HepG2 (cell line): Measurements from ENCODE around the gene MYPN. TPM values are rescaled to one million over a fixed set of nuclear protein-coding genes. Genes with fewer than 3 reads are reported as not detected.

Experiments
- ATAC-seq: fragments of 200-7000 bp; cut with Tn5 transposase; 3 replicates; pipeline ENCODE4 v1.9.1; 2020; ENCODE audit warnings: mild to moderate bottlenecking, moderate library complexity
- BruUV-seq: library from RNA; stranded (reverse); fragments of 400-500 nt; replicated peaks from 2 replicates; lab custom pipeline; 2021; lab: Mats Ljungman, UMichigan
- CTCF ChIA-PET: fragments of 300-600 bp; formaldehyde crosslinking; extraction: SDS; loops from one replicate; lab custom pipeline; 2021; ENCODE audit warnings: low total read pairs, inconsistent platforms, low intra/inter-chr PET ratio; lab: Yijun Ruan, JAX
- POLR2A ChIA-PET: fragments of 350-600 bp; sonication (Branson Sonifier 250); formaldehyde crosslinking; loops from one replicate; lab custom pipeline; 2020; ENCODE audit warnings: antibody characterized with exemption, inconsistent platforms; lab: Yijun Ruan, JAX
- DNase-seq: peaks from one replicate; pipeline ENCODE4 v3.0.0-alpha.2; 2015; ENCODE audit warnings: low spot score
- FAIRE-seq: peaks from 3 replicates; lab custom pipeline; 2011; peaks lifted over from hg19 to GRCh38; lab: Jason Lieb, UNC
- H2AFZ ChIP-seq: one replicate; pipeline ENCODE4 v1.6.1; 2011; ENCODE audit warnings: low read length, inconsistent platforms
- H3K27ac ChIP-seq: fragments of 300-600 bp; 3 replicates; pipeline ENCODE4 v1.8.0; 2011; ENCODE audit warnings: mixed run types, mild to moderate bottlenecking, mixed read lengths, low read length, inconsistent platforms; ENCODE audit not compliant: insufficient read depth; ENCODE audit errors: extremely low read length
- H3K27me3 ChIP-seq, 2 experiments: fragments of 200-600 bp in 1 of 2; 2 replicates in 1 of 2; 3 replicates in 1 of 2; pipeline versions ENCODE4 v1.6.0 to v1.8.0; 2011; ENCODE audit warnings: low read length in 2 of 2, mild to moderate bottlenecking in 2 of 2, moderate library complexity in 2 of 2, inconsistent platforms in 1 of 2; ENCODE audit not compliant: insufficient read depth in 2 of 2, control insufficient read depth in 1 of 2
- H3K36me3 ChIP-seq, 2 experiments: fragments of 200-600 bp in 1 of 2; replicated peaks in 1 of 2; 2 replicates in 1 of 2; 3 replicates in 1 of 2; pipeline versions ENCODE4 v1.5.1 to v1.8.0; 2011; ENCODE audit warnings: low read length in 2 of 2, inconsistent platforms in 1 of 2; ENCODE audit not compliant: insufficient read depth in 2 of 2, control insufficient read depth in 1 of 2
- H3K4me1 ChIP-seq: 2 replicates; pipeline ENCODE4 v1.5.1; 2012; ENCODE audit warnings: low read length, inconsistent platforms; ENCODE audit not compliant: insufficient read depth
- H3K4me2 ChIP-seq: 2 replicates; pipeline ENCODE4 v1.6.0; 2011; ENCODE audit warnings: low read depth, low read length, inconsistent platforms
- H3K4me3 ChIP-seq, 3 experiments: fragments of 200-600 bp in 1 of 3; sonication (generic), shearing (Covaris generic) in 1 of 3; replicated peaks in 1 of 3; 2 replicates each; pipeline ENCODE4 v1.5.1; 2011 to 2016; ENCODE audit warnings: low read length in 3 of 3, inconsistent platforms in 2 of 3, low read depth in 2 of 3, mild to moderate bottlenecking in 2 of 3, control low read depth in 1 of 3, mixed read lengths in 1 of 3; ENCODE audit not compliant: insufficient read depth in 1 of 3
- H3K79me2 ChIP-seq: one replicate; pipeline ENCODE4 v1.6.1; 2011; ENCODE audit warnings: low read length, inconsistent platforms; ENCODE audit not compliant: insufficient read depth
- H3K9ac ChIP-seq: 2 replicates; pipeline ENCODE4 v1.6.0; 2011; ENCODE audit warnings: mild to moderate bottlenecking, low read depth, low read length, inconsistent platforms; ENCODE audit not compliant: insufficient read depth
- H3K9me3 ChIP-seq: 2 replicates; pipeline ENCODE4 v1.5.1; 2012; ENCODE audit warnings: mild to moderate bottlenecking, low read length
- H4K20me1 ChIP-seq: 2 replicates; pipeline ENCODE4 v1.6.0; 2011; ENCODE audit warnings: inconsistent platforms, mild to moderate bottlenecking, low read length, moderate library complexity; ENCODE audit not compliant: insufficient read depth
- CEBPB ChIP-seq: IDR thresholded peaks from 2 replicates; pipeline ENCODE4 v1.6.1; 2011; ENCODE audit warnings: low read depth, low read length, improper control_type of control experiment, borderline replicate concordance
- EHMT2 ChIP-seq: fragments of 200-600 bp; sonication (generic); IDR thresholded peaks from 2 replicates; pipeline ENCODE4 v1.7.0; 2017; ENCODE audit warnings: antibody characterized with exemption, low read depth, low read length, borderline replicate concordance
- KLF15 ChIP-seq: sonication (generic); formaldehyde crosslinking; IDR thresholded peaks from 2 replicates; pipeline ENCODE4 v1.8.1; 2023; ENCODE audit warnings: borderline replicate concordance, mild to moderate bottlenecking, inconsistent platforms, missing genetic modification reagents, mixed read lengths
- RFXAP ChIP-seq: sonication (generic); formaldehyde crosslinking; IDR thresholded peaks from 2 replicates; pipeline ENCODE4 v1.4.0; 2020; ENCODE audit warnings: missing genetic modification reagents, borderline replicate concordance
- SOX6 ChIP-seq, 2 experiments: fragments of 450-650 bp in 1 of 2; sonication (generic) in 1 of 2; formaldehyde crosslinking in 1 of 2; IDR thresholded peaks; 2 replicates each; pipeline versions ENCODE4 v1.4.0 to v1.6.1; 2017 to 2020; ENCODE audit warnings: antibody characterized with exemption in 1 of 2, mild to moderate bottlenecking in 1 of 2, missing genetic modification reagents in 1 of 2
- THYN1 ChIP-seq: sonication (generic); formaldehyde crosslinking; IDR thresholded peaks from 2 replicates; pipeline ENCODE4 v1.8.1; 2023; ENCODE audit warnings: low read depth, mild to moderate bottlenecking, moderate library complexity, missing genetic modification reagents, borderline replicate concordance
- U2AF2 ChIP-seq: fragments of 200-400 bp; formaldehyde crosslinking; IDR thresholded peaks from 2 replicates; pipeline ENCODE4 v1.6.1; 2017; ENCODE audit warnings: low read depth, mild to moderate bottlenecking, low read length
- ZBTB7B ChIP-seq: sonication (generic); formaldehyde crosslinking; IDR thresholded peaks from 2 replicates; pipeline ENCODE4 v1.4.0; 2020; ENCODE audit warnings: missing genetic modification reagents
- ZNF552 ChIP-seq: sonication (generic); formaldehyde crosslinking; IDR thresholded peaks from 2 replicates; pipeline ENCODE4 v1.9.0; 2022; ENCODE audit warnings: missing genetic modification reagents, mild to moderate bottlenecking, borderline replicate concordance
- ZNF556 ChIP-seq: sonication (generic); formaldehyde crosslinking; IDR thresholded peaks from 2 replicates; pipeline ENCODE4 v1.4.0; 2020; ENCODE audit warnings: mild to moderate bottlenecking, missing genetic modification reagents, borderline replicate concordance
- WGBS: methylation state at CpG from one replicate; pipeline ENCODE4 v1.1.6; 2017; ENCODE audit warnings: low lambda C conversion rate; 5-methylcytosine and 5-hydroxymethylcytosine counted together
- in situ Hi-C: cut with HindIII; loops from 2 replicates; pipeline ENCODE4 v1.10.0; 2017; ENCODE audit warnings: low pct_unique_long_range_greater_than_20kb; ENCODE audit not compliant: extremely low pct_ligation_motif_present
- intact Hi-C: fragments of 100-400 bp; cut with micrococcal nuclease; formaldehyde crosslinking; loops from one replicate; pipeline ENCODE4 v1.10.0; 2022; ENCODE audit not compliant: unreplicated experiment
- polyA plus RNA-seq, 8 experiments: library from polyadenylated mRNA; depleted of rRNA in 3 of 8; stranded (reverse) in 7 of 8; unstranded in 1 of 8; fragments of >200 nt; fragmentation: Illumina TruSeq in 4 of 8; extraction: Trizol in 4 of 8; gene quantifications; 2 replicates each; pipeline versions ENCODE4 v1.2.1 to v1.2.3, GENCODE V29; 2011 to 2016; ENCODE audit warnings: low read depth in 4 of 8, missing spikeins in 1 of 8, mixed read lengths in 1 of 8; ENCODE audit not compliant: insufficient read depth in 1 of 8
- total RNA-seq, 5 experiments: library from RNA; depleted of rRNA; stranded (reverse); fragments of >200 nt; fragmentation: Illumina TruSeq; extraction: Trizol; gene quantifications; 2 replicates each; pipeline ENCODE4 v1.2.3, GENCODE V29; 2016; ENCODE audit warnings: low read depth in 1 of 5
- TF ChIP-seq, protein P1 (sequence below): sonication (generic); formaldehyde crosslinking; IDR thresholded peaks from 2 replicates; pipeline ENCODE4 v1.9.0; 2021; ENCODE audit warnings: mild to moderate bottlenecking, missing genetic modification reagents
- TF ChIP-seq, protein P2 (sequence below), 2 experiments: IDR thresholded peaks; 2 replicates each; pipeline ENCODE4 v1.6.1; 2011 to 2012; ENCODE audit warnings: low read length in 2 of 2, borderline replicate concordance in 1 of 2, low read depth in 1 of 2, mild to moderate bottlenecking in 1 of 2, moderate library complexity in 1 of 2

Gene MYPN
- total and polyA plus RNA-seq, 2 of the 13 experiments (the other 11 are each of a cell fraction or from before 2014, with no cell fraction given): not detected

DNA sequence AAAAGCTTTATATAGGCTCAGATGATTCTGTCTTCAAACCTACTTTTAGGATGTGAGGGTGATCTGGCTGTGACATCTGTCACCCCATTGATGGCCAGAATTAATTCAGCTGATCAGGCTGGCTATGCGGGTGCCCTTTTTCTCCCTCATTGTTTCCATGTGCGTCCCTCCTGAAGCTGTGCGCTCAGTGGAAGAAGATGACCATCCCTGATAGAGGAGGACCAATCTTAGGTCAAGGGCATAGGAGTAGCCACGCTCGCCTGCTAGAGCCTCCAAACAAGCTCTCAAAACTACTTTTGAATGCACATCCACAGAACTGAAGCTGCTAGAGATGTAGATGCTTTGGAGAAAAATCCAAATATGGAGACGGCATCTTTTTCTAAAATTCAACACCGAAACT is 48.7 kb downstream of the MYPN start (continued):
- TF ChIP-seq THYN1 (CRISPR knock-in tag): no peak

DNA sequence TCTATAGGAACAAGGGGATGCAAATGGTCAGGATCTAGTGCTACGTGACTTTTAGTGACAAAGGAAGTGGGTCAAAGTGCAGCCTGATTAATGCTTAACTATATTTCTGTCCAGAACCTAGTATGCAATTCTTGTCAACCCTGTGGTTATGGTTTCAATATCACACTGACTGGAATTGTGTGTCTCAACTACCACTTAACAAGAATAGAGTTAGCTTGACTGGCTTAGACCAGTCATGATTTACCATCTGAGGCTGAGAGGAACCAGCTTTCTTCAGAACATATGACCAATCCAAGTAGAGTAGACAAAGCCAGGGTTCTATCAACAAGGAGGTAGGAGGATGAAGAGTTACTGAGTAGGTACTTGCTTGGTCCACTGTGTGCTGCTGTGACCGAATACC is 54.4 kb downstream of the MYPN start:
- BruUV-seq: no TSS peak
- CTCF ChIA-PET: no interaction called here
- TF ChIP-seq, protein P1, sequence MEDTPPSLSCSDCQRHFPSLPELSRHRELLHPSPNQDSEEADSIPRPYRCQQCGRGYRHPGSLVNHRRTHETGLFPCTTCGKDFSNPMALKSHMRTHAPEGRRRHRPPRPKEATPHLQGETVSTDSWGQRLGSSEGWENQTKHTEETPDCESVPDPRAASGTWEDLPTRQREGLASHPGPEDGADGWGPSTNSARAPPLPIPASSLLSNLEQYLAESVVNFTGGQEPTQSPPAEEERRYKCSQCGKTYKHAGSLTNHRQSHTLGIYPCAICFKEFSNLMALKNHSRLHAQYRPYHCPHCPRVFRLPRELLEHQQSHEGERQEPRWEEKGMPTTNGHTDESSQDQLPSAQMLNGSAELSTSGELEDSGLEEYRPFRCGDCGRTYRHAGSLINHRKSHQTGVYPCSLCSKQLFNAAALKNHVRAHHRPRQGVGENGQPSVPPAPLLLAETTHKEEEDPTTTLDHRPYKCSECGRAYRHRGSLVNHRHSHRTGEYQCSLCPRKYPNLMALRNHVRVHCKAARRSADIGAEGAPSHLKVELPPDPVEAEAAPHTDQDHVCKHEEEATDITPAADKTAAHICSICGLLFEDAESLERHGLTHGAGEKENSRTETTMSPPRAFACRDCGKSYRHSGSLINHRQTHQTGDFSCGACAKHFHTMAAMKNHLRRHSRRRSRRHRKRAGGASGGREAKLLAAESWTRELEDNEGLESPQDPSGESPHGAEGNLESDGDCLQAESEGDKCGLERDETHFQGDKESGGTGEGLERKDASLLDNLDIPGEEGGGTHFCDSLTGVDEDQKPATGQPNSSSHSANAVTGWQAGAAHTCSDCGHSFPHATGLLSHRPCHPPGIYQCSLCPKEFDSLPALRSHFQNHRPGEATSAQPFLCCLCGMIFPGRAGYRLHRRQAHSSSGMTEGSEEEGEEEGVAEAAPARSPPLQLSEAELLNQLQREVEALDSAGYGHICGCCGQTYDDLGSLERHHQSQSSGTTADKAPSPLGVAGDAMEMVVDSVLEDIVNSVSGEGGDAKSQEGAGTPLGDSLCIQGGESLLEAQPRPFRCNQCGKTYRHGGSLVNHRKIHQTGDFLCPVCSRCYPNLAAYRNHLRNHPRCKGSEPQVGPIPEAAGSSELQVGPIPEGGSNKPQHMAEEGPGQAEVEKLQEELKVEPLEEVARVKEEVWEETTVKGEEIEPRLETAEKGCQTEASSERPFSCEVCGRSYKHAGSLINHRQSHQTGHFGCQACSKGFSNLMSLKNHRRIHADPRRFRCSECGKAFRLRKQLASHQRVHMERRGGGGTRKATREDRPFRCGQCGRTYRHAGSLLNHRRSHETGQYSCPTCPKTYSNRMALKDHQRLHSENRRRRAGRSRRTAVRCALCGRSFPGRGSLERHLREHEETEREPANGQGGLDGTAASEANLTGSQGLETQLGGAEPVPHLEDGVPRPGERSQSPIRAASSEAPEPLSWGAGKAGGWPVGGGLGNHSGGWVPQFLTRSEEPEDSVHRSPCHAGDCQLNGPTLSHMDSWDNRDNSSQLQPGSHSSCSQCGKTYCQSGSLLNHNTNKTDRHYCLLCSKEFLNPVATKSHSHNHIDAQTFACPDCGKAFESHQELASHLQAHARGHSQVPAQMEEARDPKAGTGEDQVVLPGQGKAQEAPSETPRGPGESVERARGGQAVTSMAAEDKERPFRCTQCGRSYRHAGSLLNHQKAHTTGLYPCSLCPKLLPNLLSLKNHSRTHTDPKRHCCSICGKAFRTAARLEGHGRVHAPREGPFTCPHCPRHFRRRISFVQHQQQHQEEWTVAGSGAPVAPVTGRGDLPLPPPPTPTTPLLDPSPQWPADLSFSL (CRISPR knock-in tag): peak; percentile 57; the same call in 1 of the 2 replicates
- TF ChIP-seq, protein P2, sequence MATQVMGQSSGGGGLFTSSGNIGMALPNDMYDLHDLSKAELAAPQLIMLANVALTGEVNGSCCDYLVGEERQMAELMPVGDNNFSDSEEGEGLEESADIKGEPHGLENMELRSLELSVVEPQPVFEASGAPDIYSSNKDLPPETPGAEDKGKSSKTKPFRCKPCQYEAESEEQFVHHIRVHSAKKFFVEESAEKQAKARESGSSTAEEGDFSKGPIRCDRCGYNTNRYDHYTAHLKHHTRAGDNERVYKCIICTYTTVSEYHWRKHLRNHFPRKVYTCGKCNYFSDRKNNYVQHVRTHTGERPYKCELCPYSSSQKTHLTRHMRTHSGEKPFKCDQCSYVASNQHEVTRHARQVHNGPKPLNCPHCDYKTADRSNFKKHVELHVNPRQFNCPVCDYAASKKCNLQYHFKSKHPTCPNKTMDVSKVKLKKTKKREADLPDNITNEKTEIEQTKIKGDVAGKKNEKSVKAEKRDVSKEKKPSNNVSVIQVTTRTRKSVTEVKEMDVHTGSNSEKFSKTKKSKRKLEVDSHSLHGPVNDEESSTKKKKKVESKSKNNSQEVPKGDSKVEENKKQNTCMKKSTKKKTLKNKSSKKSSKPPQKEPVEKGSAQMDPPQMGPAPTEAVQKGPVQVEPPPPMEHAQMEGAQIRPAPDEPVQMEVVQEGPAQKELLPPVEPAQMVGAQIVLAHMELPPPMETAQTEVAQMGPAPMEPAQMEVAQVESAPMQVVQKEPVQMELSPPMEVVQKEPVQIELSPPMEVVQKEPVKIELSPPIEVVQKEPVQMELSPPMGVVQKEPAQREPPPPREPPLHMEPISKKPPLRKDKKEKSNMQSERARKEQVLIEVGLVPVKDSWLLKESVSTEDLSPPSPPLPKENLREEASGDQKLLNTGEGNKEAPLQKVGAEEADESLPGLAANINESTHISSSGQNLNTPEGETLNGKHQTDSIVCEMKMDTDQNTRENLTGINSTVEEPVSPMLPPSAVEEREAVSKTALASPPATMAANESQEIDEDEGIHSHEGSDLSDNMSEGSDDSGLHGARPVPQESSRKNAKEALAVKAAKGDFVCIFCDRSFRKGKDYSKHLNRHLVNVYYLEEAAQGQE (IDR thresholded peaks at IDR 0.05; ENCODE audit: borderline replicate concordance in 1 of 2, low read depth in 1 of 2, low read length in 2 of 2): no peak
- TF ChIP-seq CEBPB (no peak), U2AF2 (no peak), ZBTB7B (CRISPR knock-in tag) (no peak), KLF15 (CRISPR knock-in tag) (no peak), RFXAP (CRISPR knock-in tag) (no peak), SOX6 (IDR thresholded peaks at IDR 0.05) (no peak), SOX6 (CRISPR knock-in tag; IDR thresholded peaks at IDR 0.05) (0 out of 2 replicates have a peak, but pooled peaks have one; percentile 7), ZNF552 (CRISPR knock-in tag) (no peak), EHMT2 (no peak), ZNF556 (CRISPR knock-in tag) (no peak)

More for the DNA sequence above, 54.4 kb downstream of the MYPN start:
- Histone ChIP-seq H3K9me3 (no peaks in the 10 kb centered on the region), H3K27ac (peak overlapping the region; percentile 37), H3K36me3 (no peaks in the 10 kb centered on the region), H3K79me2 (no peaks in the 10 kb centered on the region), H3K4me1 (peaks cover 30% of the 10 kb centered on the region), H2AFZ (peak overlapping the region; percentile 91), H3K9ac (no peak overlapping the region; the same call in 1 of the 2 replicates), H3K4me2 (peak overlapping the region; percentile 70), H3K4me3 (peak overlapping the region in 2 of 3 experiments; percentile 15 to 20; a peak in 2 of 6 replicates), H3K27me3 (no peaks in the 10 kb centered on the region), H4K20me1 (no peaks in the 10 kb centered on the region)
- DNase-seq (peak; percentile 63), FAIRE-seq (peak; percentile 34), ATAC-seq (peak; percentile 93)
- POLR2A ChIA-PET: no interaction called here
- in situ Hi-C loops: no loop called here
- 13% methylated on average over 2 of the region's 2 CpGs for WGBS
- intact Hi-C loops: no loop called here
